ENCODE measurements around the gene FOXJ3. TPM values are rescaled to one million over a fixed set of nuclear protein-coding genes. Genes with fewer than 3 reads are reported as not detected.
A peak's percentile ranks its signal among the peaks of the same experiment; 100 is the strongest.

The FOXJ3 gene
- total RNA-seq, 1 donor = 37.3 TPM

DNA sequence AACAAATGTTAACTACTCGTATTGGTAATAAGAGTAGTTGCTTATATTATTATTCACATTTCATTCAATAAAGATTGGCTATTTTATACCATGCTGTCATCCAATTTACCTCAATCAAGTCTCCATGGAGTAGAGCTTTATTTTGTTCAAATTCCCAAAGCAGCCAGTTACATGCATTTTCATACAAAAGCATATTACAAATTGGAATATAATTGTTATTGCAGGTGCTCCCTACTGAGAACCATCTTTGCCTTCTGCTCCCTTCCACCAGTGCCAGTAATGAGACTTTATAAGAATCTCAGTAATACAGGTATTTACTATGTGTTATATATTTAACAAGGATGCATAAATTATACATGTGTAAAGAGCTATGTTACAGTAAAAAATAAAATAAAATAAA, 54.2 kb downstream of the FOXJ3 start:
- Histone ChIP-seq H3K4me3 (ENCODE audit: insufficient read depth, low read length) (no peak overlapping the region), H3K79me2 (ENCODE audit: insufficient read depth, low read length) (peaks cover 55% of the 10 kb centered on the region), H3K27me3 (ENCODE audit: insufficient read depth, low read length) (no peaks in the 10 kb centered on the region), H2AFZ (ENCODE audit: low read length) (no peak overlapping the region), H3K27ac (ENCODE audit: low read depth, low read length) (no peak overlapping the region), H3K4me2 (ENCODE audit: insufficient read depth, low read length) (no peak overlapping the region), H3K4me1 (ENCODE audit: insufficient read depth, low read length) (peaks cover 19% of the 10 kb centered on the region), H3K9me3 (ENCODE audit: low read depth, low read length) (no peaks in the 10 kb centered on the region), H4K20me1 (ENCODE audit: insufficient read depth, low read length) (peaks cover 46% of the 10 kb centered on the region), H3K36me3 (ENCODE audit: insufficient read depth, low read length) (no peaks in the 10 kb centered on the region)
- no peak for DNase-seq (ENCODE audit: insufficient read length, low spot score, missing footprints)
- TF ChIP-seq CTCF (IDR thresholded peaks at IDR 0.05; ENCODE audit: extremely low read depth, low read depth, low read length) = no peak

DNA sequence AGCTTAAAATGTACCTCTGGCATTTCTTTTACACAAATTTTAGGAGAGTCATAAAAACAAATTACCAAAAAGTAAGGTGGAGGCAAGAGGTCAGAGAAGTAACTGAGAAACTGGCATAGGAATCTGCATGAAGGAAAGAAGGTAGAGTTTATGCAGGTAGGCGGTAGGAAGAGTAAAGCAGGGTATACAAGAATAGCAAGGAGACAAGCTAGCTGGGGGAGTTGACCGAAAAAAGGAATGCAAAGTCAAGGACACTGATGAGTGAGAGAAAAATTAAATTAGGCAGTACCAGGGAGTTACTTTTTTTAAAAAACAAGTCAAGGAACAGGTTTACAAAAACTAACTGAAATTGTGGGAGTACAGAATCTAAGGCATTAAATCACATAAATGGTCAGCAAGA, 56.0 kb downstream of the FOXJ3 start:
- H3K4me3 ChIP-seq (ENCODE audit: insufficient read depth, low read length) = no peak overlapping the region
- no peaks in the 10 kb centered on the region for H3K9me3 ChIP-seq (ENCODE audit: low read depth, low read length)
- H2AFZ ChIP-seq (ENCODE audit: low read length) = no peak overlapping the region
- H3K36me3 ChIP-seq (ENCODE audit: insufficient read depth, low read length) = no peaks in the 10 kb centered on the region
- H3K27me3 ChIP-seq (ENCODE audit: insufficient read depth, low read length) = no peaks in the 10 kb centered on the region
- H3K4me1 ChIP-seq (ENCODE audit: insufficient read depth, low read length) = peaks cover 19% of the 10 kb centered on the region
- H4K20me1 ChIP-seq (ENCODE audit: insufficient read depth, low read length) = peaks cover 49% of the 10 kb centered on the region
- no peak for DNase-seq (ENCODE audit: insufficient read length, low spot score, missing footprints)
- H3K4me2 ChIP-seq (ENCODE audit: insufficient read depth, low read length) = peak overlapping the region; percentile 71
- TF ChIP-seq CTCF (IDR thresholded peaks at IDR 0.05; ENCODE audit: extremely low read depth, low read depth, low read length) = no peak
- H3K79me2 ChIP-seq (ENCODE audit: insufficient read depth, low read length) = peaks cover 58% of the 10 kb centered on the region
- peak overlapping the region; percentile 26 for H3K27ac ChIP-seq (ENCODE audit: low read depth, low read length)

DNA sequence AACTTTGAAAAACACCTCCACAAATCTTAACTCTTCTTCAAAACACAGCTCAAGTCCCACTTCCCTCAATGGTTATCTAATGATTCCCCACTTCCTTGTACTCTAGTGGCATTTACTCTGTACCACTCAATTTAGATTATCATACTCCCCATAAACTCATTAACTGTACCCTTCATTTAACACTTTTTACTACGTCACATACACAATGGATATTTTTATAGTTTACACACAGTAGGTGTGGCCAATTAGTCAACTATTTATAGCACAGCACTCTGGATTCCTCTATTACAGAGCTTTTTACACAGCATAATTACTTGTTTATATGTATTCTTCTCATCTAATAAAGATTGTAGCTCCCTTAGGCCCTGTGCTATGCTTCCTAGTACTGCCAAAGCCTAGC, 62.1 kb downstream of the FOXJ3 start:
- Histone ChIP-seq H3K4me1 (ENCODE audit: insufficient read depth, low read length) (no peaks in the 10 kb centered on the region), H2AFZ (ENCODE audit: low read length) (no peak overlapping the region), H4K20me1 (ENCODE audit: insufficient read depth, low read length) (peaks cover 24% of the 10 kb centered on the region), H3K4me2 (ENCODE audit: insufficient read depth, low read length) (no peak overlapping the region), H3K36me3 (ENCODE audit: insufficient read depth, low read length) (no peaks in the 10 kb centered on the region), H3K79me2 (ENCODE audit: insufficient read depth, low read length) (peaks cover 72% of the 10 kb centered on the region), H3K9me3 (ENCODE audit: low read depth, low read length) (no peaks in the 10 kb centered on the region), H3K4me3 (ENCODE audit: insufficient read depth, low read length) (no peak overlapping the region), H3K27ac (ENCODE audit: low read depth, low read length) (no peak overlapping the region), H3K27me3 (ENCODE audit: insufficient read depth, low read length) (no peaks in the 10 kb centered on the region)
- no peak for TF ChIP-seq CTCF (IDR thresholded peaks at IDR 0.05; ENCODE audit: extremely low read depth, low read depth, low read length)
- no peak for DNase-seq (ENCODE audit: insufficient read length, low spot score, missing footprints)

DNA sequence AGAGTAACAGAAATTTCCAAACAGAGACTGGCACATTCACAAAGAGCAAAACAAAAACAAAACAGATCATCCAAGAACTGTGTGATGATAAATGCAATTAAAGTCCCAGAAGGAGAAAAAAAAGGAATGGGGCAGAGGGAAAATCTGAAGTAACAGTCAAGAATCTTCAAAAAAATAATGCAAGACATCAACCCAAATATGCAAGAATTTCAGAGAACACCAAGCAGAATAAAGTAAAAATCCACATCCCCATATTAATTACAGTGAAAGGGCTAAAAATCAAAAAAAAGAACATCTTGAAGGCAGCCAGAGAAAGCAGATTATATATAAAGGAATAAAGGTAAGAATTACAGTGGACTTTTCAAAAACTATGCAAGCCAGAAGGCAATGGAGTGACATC, 67.1 kb downstream of the FOXJ3 start:
- Histone ChIP-seq H3K4me3 (ENCODE audit: insufficient read depth, low read length) (no peak overlapping the region), H3K4me1 (ENCODE audit: insufficient read depth, low read length) (no peaks in the 10 kb centered on the region), H3K79me2 (ENCODE audit: insufficient read depth, low read length) (peaks cover 68% of the 10 kb centered on the region), H4K20me1 (ENCODE audit: insufficient read depth, low read length) (peaks cover 30% of the 10 kb centered on the region), H2AFZ (ENCODE audit: low read length) (no peak overlapping the region), H3K27ac (ENCODE audit: low read depth, low read length) (no peak overlapping the region), H3K27me3 (ENCODE audit: insufficient read depth, low read length) (no peaks in the 10 kb centered on the region), H3K9me3 (ENCODE audit: low read depth, low read length) (no peaks in the 10 kb centered on the region), H3K36me3 (ENCODE audit: insufficient read depth, low read length) (no peaks in the 10 kb centered on the region), H3K4me2 (ENCODE audit: insufficient read depth, low read length) (no peak overlapping the region)
- TF ChIP-seq CTCF (IDR thresholded peaks at IDR 0.05; ENCODE audit: extremely low read depth, low read depth, low read length) = no peak
- no peak for DNase-seq (ENCODE audit: insufficient read length, low spot score, missing footprints)

All from osteoblast (primary cell).